GM21619 (cell line): ENCODE results near the gene TMEM238.

ENCODE experiments used
- ATAC-seq: cut with Tn5 transposase; IDR thresholded peaks from one replicate; pipeline ENCODE4 v1.9.1; 2021; ENCODE audit not compliant: unreplicated experiment

The TMEM238 gene

DNA sequence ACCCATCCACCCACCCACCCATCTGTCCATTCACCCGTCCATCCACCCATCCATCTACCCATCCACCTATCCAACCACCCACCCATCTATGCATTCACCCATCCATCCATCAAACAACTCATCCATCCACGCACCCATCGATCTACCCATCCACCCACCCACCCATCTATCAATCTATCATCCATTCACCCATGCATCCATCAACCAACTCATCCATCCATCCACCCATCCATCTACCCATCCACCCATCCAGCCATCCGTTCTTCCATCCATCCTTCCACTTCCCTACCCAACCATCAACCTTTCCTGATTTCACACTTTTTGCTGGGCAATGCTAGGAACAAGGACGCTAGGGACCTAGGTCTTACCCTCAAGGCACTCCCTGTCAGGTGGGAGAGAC is 2.1 kb downstream of the TMEM238 start:
- no peak for ATAC-seq

DNA sequence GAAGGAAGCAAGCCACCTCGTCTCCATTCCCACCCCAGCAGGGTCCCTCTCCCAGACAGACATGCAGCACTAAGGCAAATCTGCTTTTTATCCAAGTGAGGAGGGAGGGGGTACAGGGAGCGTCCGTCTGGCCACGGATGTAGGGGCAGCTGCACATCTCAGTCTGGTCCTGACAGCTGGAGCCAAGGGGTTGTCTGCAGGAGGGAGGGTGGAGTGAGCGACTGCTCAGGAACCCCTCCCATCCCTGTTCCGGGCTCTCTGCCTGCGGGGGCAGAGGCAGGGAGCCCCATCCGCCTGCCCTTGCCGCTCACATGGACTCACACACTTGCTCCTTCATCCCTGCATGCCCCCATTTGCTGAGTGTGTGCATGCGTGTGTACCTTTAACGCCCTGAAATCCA is 4.9 kb downstream of the TMEM238 start:
- ATAC-seq, result no peak

DNA sequence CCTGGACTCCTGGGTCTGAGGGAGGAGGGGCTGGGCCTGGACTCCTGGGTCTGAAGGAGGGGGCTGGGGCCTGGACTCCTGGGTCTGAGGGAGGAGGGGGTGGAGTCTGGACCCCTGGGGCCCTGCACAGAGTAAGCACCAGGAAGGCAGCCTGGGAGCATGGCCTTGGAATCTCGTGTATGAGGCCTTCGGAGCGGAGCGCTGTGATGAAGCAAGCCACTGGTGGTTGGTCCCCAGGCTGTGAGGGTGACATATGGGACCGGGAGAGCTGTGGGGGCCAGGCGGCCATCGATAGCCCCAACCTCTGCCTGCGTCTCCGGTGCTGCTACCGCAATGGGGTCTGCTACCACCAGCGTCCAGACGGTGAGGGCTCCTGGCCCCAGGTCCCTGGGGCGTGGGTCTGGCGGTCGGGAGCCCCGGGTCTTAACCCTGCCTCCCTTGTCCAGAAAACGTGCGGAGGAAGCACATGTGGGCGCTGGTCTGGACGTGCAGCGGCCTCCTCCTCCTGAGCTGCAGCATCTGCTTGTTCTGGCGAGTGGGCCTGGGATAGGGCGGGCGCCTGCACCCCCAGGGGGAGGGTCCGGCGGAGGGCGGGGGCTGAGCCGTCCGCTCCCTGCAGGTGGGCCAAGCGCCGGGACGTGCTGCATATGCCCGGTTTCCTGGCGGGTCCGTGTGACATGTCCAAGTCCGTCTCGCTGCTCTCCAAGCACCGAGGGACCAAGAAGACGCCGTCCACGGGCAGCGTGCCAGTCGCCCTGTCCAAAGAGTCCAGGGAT is 6.5 kb downstream of the TMEM238 start:
- no peak for ATAC-seq

DNA sequence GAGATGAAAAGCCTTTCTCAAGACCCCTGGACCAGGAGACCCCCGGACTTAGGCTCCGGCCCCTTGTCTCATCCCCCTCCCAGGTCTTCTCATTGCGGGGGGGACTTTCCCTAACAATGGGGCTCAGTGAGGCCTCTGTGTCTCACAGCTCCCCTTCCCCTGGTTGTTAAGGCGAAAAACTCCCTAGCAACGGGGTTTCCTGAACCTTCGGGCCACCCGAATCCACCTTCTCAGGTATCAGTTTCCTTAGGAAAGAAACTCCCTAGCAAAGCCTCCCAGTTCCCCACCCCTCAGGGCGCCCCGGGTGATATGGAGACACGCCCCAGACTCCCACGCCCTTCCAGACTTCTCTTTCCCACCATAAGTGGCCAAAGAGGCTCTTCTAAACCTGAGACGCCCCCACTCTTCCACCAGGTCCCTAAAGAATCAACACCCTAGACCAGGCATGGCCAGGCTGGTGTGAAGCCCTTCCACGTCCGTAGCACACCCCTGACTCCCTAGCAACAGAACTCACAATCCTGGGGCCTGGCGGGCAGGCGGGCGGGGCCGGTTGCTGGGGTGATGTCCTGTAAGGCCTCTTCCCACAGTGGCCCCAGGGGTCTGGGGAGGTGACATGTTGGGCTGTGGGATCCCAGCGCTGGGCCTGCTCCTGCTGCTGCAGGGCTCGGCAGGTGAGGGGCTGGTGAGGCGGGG is 7.7 kb downstream of the TMEM238 start, which contains the start of gene TMEM190:
TSS of gene TMEM190 (plus strand) at position 586 of the 693 bp plus-strand sequence. CDS start at position 614, 28 bp downstream.
- no peak for ATAC-seq

DNA sequence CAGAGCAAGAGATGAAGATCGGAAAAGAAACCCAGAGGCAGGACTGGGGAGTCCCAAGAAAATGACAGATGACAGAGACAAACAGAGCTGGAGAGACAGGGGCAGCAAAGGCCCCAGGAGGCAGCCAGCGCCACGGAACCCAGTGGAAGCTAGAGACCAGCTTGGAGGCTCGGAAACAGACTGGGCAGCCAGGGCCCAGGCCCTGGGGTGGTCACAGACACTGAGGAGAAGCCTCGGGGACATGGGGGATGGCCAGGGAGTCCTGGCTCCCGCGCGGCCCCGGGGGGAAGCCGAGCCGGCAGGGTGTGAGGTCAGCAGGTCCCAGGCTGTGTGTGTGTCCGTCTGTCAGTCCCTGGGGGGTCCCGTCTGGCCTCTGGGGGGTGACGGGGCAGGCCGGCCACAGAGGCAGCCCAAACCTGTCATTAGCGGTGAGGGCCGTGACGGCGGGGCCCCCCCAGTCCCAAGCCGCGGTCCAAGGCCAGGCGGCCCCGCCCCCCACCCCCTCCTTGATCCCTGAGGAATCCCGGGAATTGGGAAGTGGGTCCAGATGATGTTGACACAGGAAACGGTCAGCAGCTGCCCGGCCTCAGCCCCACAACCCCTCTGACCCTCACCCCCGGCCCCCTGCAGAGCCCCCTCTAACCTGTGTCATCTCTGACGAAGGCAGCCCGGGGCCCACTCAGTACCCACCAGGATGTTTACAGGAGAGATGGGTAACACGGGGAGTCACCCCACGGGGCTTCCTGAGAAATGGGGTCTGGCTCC is 9.9 kb downstream of the TMEM238 start:
- no peak for ATAC-seq

DNA sequence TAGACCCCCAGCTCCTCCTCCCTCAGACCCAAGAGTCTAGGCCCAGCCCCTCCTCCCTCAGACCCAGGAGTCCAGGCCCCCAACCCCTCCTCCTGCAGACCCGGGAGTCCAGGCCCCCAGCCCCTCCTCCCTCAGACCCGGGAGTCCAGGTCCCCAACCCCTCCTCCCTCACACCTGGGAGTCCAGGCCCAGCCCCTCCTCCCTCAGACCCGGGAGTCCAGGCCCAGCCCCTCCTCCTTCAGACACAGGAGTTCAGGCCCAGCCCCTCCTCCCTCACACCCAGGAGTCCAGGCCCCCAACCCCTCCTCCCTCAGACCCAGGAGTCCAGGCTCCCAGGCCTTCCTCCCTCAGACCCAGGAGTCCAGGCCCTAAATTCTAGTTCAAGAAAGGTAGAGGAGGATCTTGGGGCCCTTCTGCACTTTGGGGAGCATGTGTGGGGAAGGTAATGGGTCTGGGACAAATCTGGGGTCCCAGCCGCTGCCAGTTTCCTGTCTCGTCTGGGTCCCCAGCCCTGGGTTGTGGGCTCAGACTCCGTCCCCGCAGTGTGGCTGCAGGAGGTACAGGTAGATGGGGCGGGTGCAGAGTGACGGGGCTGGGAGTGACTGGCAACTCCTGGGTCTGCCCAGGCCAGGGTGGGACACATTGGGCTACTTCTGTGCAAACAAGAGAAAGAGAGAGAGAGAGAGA is 10.6 kb downstream of the TMEM238 start:
- no peak for ATAC-seq

DNA sequence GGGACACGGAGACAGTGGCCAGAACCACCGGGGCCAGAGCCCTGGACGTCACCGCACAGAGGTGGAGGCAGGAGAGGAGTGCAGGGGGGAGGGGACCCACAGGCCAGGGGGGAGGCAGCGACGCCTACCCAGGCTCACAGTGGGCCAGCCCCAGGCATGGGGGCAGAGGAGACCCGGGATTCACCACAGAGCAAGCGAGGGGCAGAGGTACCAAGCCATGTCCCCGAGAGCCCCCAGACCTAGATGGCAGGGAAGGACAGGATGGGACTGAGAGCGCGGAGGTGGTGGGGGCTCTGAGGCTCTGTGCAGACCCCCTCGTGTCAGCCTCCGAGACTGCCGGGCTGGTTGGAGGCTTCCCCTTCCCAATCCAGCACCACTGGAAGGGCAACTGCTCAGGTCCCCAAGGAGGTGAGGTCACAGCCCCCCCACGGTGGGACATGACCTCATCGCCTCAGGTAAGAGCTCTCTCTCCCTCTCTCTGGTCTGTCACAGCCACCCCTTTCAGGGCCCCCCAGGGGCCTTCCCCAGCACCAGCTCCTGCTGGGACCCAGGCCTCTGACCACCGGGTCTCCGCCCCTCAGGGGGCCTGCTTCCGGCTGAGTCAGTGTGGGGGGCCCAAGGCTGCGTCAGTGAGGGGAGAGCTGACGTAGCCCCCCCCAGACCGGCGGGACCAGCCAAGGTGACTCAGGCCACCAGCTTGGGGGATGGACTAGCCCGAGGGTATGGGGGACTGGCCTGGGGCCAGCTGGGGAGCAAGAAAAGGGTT is 11.6 kb downstream of the TMEM238 start:
- ATAC-seq, result no peak

DNA sequence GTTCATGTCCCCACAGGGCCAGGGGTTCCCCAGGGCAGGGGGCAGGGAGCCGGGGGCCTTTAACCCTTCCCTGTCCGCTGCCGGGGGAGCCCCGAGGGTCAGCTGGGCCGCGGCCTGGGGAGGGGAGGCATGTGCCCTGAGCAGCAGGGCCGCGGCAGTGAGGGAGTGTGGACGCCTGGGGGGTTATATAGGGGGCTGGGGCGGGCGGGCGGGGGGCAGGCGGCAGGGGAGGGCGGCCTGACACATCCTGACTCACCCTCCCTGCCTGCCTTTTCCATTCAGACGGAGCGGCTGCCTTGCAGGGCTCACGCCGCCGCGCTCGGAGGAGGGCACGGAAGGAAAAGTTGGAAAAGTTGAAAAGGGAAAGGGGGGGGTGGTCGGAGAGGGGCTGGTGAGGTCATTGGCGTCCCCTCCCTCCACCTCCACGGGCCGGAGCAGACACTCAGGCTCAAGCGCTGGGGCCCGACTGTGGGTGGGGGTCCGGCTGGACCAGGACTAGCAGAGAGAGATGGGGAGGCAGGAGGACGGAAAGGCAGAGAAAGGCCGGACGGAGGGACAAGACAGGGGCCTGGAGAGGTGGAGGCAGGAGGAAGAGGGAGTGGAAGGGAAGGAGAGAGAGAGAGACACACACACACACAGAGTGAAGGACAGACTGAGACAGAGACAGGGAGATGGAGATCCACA is 13.6 kb downstream of the TMEM238 start, which contains the start of gene IL11:
TSS of gene IL11 (minus strand) at position 159 of the 684 bp plus-strand sequence. CDS start at position 6, 153 bp downstream.
- ATAC-seq, result no peak

DNA sequence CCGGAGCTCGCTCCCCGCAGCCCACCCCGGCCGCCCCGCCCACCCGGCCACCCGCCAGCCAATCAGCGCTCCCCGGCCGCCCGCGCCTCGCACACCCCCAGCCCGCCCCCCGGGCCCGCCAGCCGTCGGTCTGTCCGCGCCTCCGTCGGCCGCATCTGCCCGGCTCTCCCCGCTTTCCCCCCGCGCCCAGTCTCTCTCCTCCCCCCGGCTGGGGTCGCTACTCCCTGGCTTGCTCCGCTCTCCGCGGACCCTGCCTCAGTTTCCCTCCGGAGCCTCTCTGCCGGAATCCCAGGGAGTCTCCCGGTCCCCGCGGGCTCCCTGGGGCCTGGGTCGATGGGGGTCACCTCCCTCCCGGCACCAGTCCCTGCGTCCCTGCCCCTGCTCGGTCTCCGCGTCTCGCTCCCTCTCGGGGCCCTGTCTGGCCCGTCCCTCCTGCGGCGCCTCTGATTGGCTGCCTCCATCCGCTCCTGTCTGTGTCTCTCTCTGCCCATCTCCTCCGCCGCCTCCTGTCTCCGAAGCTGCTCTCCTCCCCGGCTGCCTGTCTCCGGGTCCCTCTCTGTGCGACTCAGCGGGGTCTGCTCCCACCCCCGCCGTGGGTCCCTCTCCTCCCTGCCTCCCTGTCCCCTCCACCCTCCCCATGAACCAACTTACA is 14.3 kb downstream of the TMEM238 start:
- ATAC-seq, result no peak

DNA sequence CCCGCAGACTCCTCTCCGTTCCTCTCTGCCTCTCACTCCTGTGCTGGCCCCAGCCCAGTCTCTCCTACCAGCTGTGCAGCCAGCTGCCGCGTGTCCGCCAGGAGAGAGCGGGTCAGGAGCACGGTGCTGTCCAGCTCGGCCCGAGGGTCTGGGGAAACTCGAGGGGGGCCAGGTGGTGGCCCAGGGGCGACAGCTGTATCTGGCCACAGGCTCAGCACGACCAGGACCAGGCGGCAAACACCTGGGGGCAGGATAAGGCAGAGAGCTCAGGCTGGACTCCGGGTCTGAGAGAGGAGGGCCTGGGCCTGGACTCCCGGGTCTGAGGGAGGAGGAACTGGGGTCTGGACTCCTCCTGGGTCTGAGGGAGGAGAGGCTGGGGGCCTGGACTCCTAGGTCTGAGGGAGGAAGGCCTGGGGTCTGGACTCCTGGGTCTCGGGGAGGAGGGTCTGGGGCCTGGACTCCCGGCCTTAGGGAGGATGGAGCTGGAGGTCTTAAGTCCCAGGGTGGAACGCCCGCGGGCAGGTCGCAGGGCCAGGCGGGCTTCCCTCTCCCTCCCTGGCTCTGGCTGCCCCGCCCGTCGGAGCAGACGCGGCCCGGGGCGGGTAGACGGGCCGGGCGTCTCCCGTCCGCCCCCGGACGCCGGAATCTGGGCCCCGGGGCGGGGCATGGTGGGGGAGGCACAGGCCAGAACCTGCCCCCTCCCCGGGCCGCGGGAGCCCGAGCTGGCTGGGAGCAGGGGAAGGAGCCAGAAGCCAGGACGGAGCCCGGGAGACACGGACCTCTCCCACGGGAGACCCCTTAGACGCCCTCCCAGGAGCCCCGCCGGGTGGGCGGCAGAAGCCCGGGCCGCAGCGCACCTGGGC is 15.2 kb downstream of the TMEM238 start:
- ATAC-seq, result no peak

DNA sequence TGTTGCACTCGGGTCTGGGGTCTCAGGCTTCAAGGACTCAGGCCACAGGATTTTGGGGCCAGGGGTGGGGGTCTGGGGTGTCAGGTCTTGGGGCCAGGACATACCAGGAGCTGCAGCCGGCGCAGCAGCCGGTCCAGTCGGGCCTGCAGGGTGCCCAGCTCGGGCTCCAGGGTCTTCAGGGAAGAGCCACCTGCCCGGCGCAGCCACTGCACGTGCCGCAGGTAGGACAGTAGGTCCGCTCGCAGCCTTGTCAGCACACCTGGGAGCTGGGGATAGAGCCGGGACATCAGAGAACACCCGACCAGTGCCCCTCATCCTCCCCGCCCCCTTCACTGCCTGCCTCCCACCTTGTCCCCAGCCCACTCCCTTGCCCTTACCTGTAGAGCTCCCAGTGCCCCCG is 16.0 kb downstream of the TMEM238 start:
- no peak for ATAC-seq

DNA sequence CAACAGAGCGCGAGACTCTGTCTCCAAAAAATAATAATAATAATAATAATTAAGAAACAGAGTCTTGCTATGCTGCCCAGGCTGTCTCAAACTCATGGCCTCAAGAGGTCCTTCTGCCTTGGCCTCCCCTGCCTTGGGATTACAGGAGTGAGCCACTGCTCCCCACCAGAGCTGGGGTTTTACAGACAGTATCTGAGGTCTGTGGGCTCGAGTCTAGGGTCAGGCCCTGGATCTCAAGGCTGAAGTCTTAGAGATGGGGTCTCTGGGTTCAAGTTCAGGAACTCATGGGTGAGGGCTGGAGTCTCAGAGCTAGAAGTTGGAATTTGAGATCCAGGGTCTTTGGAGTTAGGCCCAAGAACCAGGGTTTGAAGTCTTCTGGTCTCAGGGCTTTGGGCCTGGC is 17.3 kb downstream of the TMEM238 start:
- no peak for ATAC-seq

DNA sequence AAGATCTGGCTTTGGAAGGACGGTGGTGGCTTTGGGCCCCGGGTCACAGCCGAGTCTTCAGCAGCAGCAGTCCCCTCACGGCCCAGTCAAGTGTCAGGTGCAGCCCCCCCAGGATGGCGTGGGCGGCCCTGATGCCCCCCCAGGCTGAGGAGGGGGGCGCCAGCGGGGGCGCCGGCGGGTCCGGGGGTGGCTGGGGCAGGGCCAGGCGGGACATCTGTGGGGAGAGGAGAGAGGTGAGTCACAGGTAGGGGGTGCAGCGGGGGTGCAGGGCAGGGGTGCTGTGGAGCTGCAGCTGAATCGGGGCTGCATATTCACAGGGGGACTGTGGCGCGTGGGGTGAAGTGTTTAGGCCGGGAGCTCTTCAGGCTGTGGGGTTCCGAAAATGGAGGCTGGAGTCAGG is 18.1 kb downstream of the TMEM238 start:
- ATAC-seq, result no peak

DNA sequence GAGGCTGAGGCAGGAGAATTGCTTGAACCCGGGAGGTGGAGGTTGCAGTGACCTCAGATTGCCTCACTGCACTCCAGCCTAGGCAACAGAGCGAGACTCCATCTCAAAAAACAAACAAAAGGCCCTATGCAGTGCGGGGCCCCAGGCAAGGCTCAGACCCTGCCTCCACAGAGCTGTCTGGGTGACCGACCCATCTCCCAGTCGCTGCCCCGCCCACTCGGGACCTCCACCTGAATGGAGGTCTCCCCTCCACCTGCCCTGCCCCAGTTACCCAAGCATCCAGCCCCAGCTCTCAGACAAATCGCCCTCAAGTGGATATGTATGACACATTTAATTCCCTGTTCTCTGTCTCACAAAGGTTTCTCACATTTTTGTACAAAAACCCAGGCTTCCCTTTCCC is 18.8 kb downstream of the TMEM238 start:
- ATAC-seq, result no peak

DNA sequence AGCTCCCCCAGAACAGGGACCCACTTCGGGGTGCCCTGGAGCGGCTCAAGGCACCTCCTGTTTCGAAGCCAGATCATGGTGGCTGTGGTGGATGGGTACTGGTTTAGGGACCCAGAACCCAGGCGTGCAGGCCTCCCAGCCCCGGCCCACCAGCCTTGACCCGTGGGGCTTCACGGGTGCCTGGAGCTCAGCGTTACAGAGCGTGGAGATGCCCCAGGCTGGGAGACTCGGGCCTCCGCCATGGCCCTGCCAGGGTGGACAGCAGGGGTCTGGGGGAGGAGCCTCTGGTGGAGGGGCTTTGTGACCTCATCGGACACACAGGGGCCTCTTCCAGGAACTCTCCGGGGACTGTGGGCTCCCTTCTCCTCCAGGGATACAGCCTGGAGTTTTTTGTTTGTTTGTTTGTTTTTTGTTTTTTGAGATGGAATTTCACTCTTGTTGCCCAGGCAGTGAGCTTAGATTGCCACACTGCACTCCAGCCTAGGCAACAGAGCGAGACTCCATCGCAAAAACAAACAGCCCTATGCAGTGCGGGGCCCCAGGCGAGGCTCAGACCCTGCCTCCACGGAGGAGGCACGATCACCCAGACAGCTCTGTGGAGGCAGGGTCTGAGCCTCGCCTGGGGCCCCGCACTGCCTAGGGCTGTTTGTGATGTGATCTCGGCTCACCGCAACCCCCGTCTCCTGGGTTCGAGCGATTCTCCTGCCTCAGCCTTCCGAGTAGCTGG is 20.9 kb downstream of the TMEM238 start, which contains the start of gene GARIN5B:
TSS of gene GARIN5B (minus strand) at position 271 of the 727 bp plus-strand sequence. CDS start at position 77, 194 bp downstream.
- ATAC-seq, result no peak

DNA sequence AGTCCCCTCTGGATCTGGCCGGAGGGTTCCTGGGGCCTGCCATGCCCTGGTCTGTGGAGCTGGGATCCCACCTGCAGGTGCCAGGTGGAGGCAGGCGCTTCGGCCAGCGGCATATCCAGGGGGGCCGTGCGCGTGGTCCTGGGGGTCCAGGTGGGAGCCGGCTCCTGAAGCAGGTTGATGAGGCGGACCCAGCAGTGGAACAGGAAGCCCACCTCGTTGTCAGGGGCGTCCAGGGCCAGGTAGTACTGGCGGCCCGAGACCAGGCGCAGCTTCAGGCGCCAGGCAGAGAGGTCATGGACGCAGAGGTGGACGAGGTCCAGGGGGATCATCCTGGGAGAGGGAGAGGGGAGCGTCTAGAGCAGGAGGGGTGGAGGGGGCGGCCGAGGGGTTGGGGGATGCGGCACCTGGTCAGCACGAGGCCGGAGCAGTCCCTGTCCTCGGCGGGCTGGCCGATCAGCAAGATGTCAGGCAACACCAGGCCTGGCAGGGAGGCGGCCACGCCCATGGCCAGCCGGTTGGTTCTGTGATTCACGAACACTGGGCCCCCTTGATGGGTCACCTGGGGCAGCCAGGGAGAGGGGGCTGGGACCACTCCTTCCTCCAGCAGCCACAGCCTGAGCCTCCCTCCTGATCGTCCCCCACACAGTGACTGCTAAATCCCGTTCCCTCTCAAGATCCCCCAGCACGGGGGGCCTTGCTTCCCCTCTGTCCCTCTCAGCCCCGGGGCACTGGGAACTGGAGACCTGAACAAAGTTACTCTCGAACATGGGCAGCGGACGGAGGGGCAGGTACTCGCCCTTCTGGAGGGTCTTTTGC is 21.7 kb downstream of the TMEM238 start:
- no peak for ATAC-seq

DNA sequence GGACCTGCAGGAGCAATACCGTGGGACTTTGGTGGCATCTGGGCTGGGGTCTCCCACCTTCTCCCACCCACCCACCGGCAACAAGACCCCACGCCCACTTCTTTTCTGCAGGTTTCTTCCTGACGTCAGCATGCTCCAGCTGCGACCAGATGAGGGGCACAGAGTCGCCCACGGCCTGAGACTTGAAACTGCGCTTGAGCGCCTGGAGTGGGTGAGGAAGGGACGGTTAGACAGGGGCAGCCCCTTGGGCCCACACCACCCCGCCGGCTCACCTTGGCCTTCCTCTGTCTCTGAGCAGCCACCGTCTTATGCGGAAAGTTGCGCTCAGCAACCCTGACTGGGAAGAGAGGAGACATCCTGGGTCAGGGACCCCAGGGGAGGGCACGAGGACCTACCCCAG is 23.2 kb downstream of the TMEM238 start:
- no peak for ATAC-seq
